H9 (cell line): ENCODE data around the gene CCL27. TPM values are rescaled to one million over a fixed set of nuclear protein-coding genes. Genes with fewer than 3 reads are reported as not detected.

Source experiments
- DNase-seq: peaks from one replicate; pipeline ENCODE4 v3.0.0-alpha.2; 2017
- H2AFZ ChIP-seq: one replicate; pipeline ENCODE4 v1.6.1; 2013; ENCODE audit warnings: mild to moderate bottlenecking, low read length, control low read depth, moderate library complexity
- H2AK5ac ChIP-seq: 2 replicates; pipeline ENCODE4 v1.6.1; 2013; ENCODE audit warnings: low read length, control low read depth, mixed read lengths; ENCODE audit not compliant: insufficient read length
- H2BK120ac ChIP-seq: one replicate; pipeline ENCODE4 v1.6.1; 2013; ENCODE audit warnings: low read depth, mild to moderate bottlenecking, low read length, control low read depth, inconsistent platforms; ENCODE audit not compliant: poor library complexity, severe bottlenecking
- H2BK12ac ChIP-seq: 2 replicates; pipeline ENCODE4 v1.6.1; 2013; ENCODE audit warnings: low read length, control low read depth, mixed read lengths, low read depth; ENCODE audit not compliant: insufficient read length
- H2BK15ac ChIP-seq: 2 replicates; pipeline ENCODE4 v1.6.1; 2013; ENCODE audit warnings: low read depth, low read length, control low read depth
- H2BK20ac ChIP-seq: one replicate; pipeline ENCODE4 v1.6.1; 2013; ENCODE audit warnings: low read depth, mild to moderate bottlenecking, low read length, control low read depth, inconsistent platforms; ENCODE audit not compliant: poor library complexity, severe bottlenecking
- H2BK5ac ChIP-seq: 2 replicates; pipeline ENCODE4 v1.6.1; 2013; ENCODE audit warnings: low read length, control low read depth, mixed read lengths; ENCODE audit not compliant: insufficient read length
- H3K14ac ChIP-seq: 2 replicates; pipeline ENCODE4 v1.6.1; 2013; ENCODE audit warnings: low read length, control low read depth; ENCODE audit not compliant: insufficient read depth
- H3K18ac ChIP-seq: 2 replicates; pipeline ENCODE4 v1.6.1; 2013; ENCODE audit warnings: low read depth, mild to moderate bottlenecking, mixed read lengths, low read length, control low read depth; ENCODE audit not compliant: insufficient read length
- H3K23ac ChIP-seq: 2 replicates; pipeline ENCODE4 v1.6.1; 2013; ENCODE audit warnings: low read length, control low read depth, mixed read lengths, low read depth; ENCODE audit not compliant: insufficient read length
- H3K23me2 ChIP-seq: 2 replicates; pipeline ENCODE4 v1.6.1; 2013; ENCODE audit warnings: low read depth, mild to moderate bottlenecking, mixed read lengths, low read length, control low read depth; ENCODE audit not compliant: insufficient read length, poor library complexity, severe bottlenecking
- H3K27ac ChIP-seq: 2 replicates; pipeline ENCODE4 v1.5.1; 2013; ENCODE audit warnings: low read length, control low read depth, mixed read lengths, low read depth; ENCODE audit not compliant: insufficient read length
- H3K27me3 ChIP-seq: 2 replicates; pipeline ENCODE4 v1.6.1; 2013; ENCODE audit warnings: low read length, control low read depth, inconsistent platforms; ENCODE audit not compliant: insufficient read depth
- H3K4ac ChIP-seq: 2 replicates; pipeline ENCODE4 v1.6.1; 2013; ENCODE audit warnings: low read depth, mild to moderate bottlenecking, control low read depth, inconsistent platforms, low read length, moderate library complexity
- H3K4me1 ChIP-seq: 2 replicates; pipeline ENCODE4 v1.6.1; 2013; ENCODE audit warnings: low read length, control low read depth, inconsistent platforms; ENCODE audit not compliant: insufficient read depth
- H3K4me2 ChIP-seq: 2 replicates; pipeline ENCODE4 v1.6.1; 2013; ENCODE audit warnings: low read length, control low read depth, mixed read lengths; ENCODE audit not compliant: insufficient read length, insufficient read depth
- H3K56ac ChIP-seq: 2 replicates; pipeline ENCODE4 v1.6.1; 2013; ENCODE audit warnings: low read depth, mild to moderate bottlenecking, mixed read lengths, low read length, control low read depth; ENCODE audit not compliant: insufficient read length
- H3K79me1 ChIP-seq: 2 replicates; pipeline ENCODE4 v1.6.1; 2013; ENCODE audit warnings: low read depth, mild to moderate bottlenecking, moderate library complexity, low read length, control low read depth, inconsistent platforms; ENCODE audit not compliant: insufficient read depth, poor library complexity, severe bottlenecking
- H3K79me2 ChIP-seq: 2 replicates; pipeline ENCODE4 v1.6.1; 2013; ENCODE audit warnings: low read length, control low read depth, inconsistent platforms; ENCODE audit not compliant: insufficient read depth
- H3K9ac ChIP-seq: 2 replicates; pipeline ENCODE4 v1.6.1; 2013; ENCODE audit warnings: low read length, control low read depth, mixed read lengths; ENCODE audit not compliant: insufficient read length; ENCODE audit errors: extremely low read depth
- H3K9me3 ChIP-seq: one replicate; pipeline ENCODE4 v1.6.1; 2013; ENCODE audit warnings: low read depth, low read length, inconsistent platforms; ENCODE audit not compliant: control insufficient read depth
- H3T11ph ChIP-seq: one replicate; pipeline ENCODE4 v1.6.1; 2013; ENCODE audit warnings: mild to moderate bottlenecking, low read length, control low read depth, inconsistent platforms
- H4K20me1 ChIP-seq: one replicate; pipeline ENCODE4 v1.6.1; 2013; ENCODE audit not compliant: control insufficient read depth, insufficient read length, insufficient read depth
- H4K5ac ChIP-seq: 2 replicates; pipeline ENCODE4 v1.6.1; 2013; ENCODE audit warnings: low read depth, mild to moderate bottlenecking, mixed read lengths, low read length, control low read depth; ENCODE audit not compliant: insufficient read length
- H4K8ac ChIP-seq: replicated peaks from 2 replicates; pipeline ENCODE4 v1.6.1; 2013; ENCODE audit warnings: low read length, control low read depth, mixed read lengths, low read depth; ENCODE audit not compliant: insufficient read length
- H4K91ac ChIP-seq: 2 replicates; pipeline ENCODE4 v1.6.1; 2013; ENCODE audit warnings: low read depth, mild to moderate bottlenecking, moderate library complexity, mixed read lengths, low read length, control low read depth; ENCODE audit not compliant: insufficient read length
- H3K27ac Mint-ChIP-seq, 3 experiments: 2 replicates in 2 of 3; 3 replicates in 1 of 3; pipeline ENCODE4 v1.8.0; 2020 to 2021; ENCODE audit warnings: mixed read lengths in 3 of 3, mild to moderate bottlenecking in 1 of 3, moderate library complexity in 1 of 3
- H3K27me3 Mint-ChIP-seq: 2 replicates; pipeline ENCODE4 v1.8.0; 2021; ENCODE audit warnings: low read depth, mild to moderate bottlenecking, moderate library complexity, mixed read lengths
- H3K36me3 Mint-ChIP-seq, 3 experiments: 2 replicates in 2 of 3; 3 replicates in 1 of 3; pipeline ENCODE4 v1.8.0; 2020 to 2021; ENCODE audit warnings: low read depth in 3 of 3, mixed read lengths in 3 of 3; ENCODE audit not compliant: insufficient read depth in 1 of 3
- H3K4me1 Mint-ChIP-seq, 2 experiments: 2 replicates each; pipeline ENCODE4 v1.8.0; 2020; ENCODE audit warnings: mixed read lengths in 2 of 2
- H3K4me3 Mint-ChIP-seq, 2 experiments: 2 replicates in 1 of 2; 3 replicates in 1 of 2; pipeline ENCODE4 v1.8.0; 2020 to 2021; ENCODE audit warnings: mild to moderate bottlenecking in 2 of 2, mixed read lengths in 2 of 2, moderate library complexity in 1 of 2
- H3K9me3 Mint-ChIP-seq, 2 experiments: 2 replicates in 1 of 2; 3 replicates in 1 of 2; pipeline ENCODE4 v1.8.0; 2020; ENCODE audit warnings: mild to moderate bottlenecking in 2 of 2, mixed read lengths in 2 of 2, moderate library complexity in 1 of 2
- WGBS: extraction: QIAGEN DNeasy Blood & Tissue Kit; methylation state at CpG from one replicate; pipeline ENCODE4 v1.1.7; 2013; ENCODE audit warnings: missing lambda C conversion rate, low lambda C conversion rate, mixed read lengths; ENCODE audit not compliant: insufficient read length; ENCODE audit errors: extremely low coverage; 5-methylcytosine and 5-hydroxymethylcytosine counted together
- total RNA-seq: library from RNA; stranded (reverse); gene quantifications from 2 replicates; pipeline ENCODE4 v1.2.1, GENCODE V29; 2021
- TF ChIP-seq, protein P1 (sequence below): fragments of 200-600 bp; sonication (generic); conservative IDR thresholded peaks from 3 replicates; pipeline ENCODE4 v1.8.0; 2021; ENCODE audit warnings: antibody characterized with exemption, mild to moderate bottlenecking

Gene CCL27
- total RNA-seq, 1 experiment from 2014 or later = 0.28 TPM

DNA sequence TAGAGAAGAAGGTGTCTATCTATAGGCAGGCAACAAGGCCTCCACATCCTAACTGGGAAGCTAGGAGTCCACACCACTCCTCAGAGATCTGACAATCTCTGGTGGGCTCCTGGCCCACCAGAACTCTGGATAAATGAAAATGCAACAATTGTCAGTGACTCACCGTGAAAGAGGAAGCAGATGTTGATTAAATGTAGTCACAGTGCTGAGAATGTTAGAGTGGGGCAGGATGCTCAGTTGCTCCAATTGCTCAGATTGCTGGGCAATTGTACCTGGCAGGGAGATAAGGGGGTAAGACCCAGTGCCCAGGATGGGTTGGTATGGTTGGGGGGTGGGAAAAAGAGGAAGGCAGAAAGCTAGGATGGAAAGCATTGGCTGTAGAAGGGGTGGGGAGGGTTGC is 24.3 kb upstream of the CCL27 start:
- Histone ChIP-seq H3K79me1 (no peaks in the 10 kb centered on the region), H4K8ac (no peak overlapping the region), H4K5ac (no peak overlapping the region), H3K4me2 (no peak overlapping the region), H3K79me2 (no peaks in the 10 kb centered on the region), H2BK5ac (no peak overlapping the region), H2BK12ac (no peak overlapping the region), H4K91ac (no peak overlapping the region), H2AFZ (no peak overlapping the region), H3K9me3 (no peaks in the 10 kb centered on the region), H3K14ac (no peak overlapping the region), H3K4ac (no peak overlapping the region), H3K9ac (no peak overlapping the region), H3K23me2 (no peaks in the 10 kb centered on the region), H3K27me3 (no peaks in the 10 kb centered on the region), H3K56ac (no peak overlapping the region), H4K20me1 (no peaks in the 10 kb centered on the region), H2BK120ac (no peak overlapping the region), H2BK15ac (no peak overlapping the region), H3K27ac (no peak overlapping the region), H3K18ac (no peak overlapping the region), H3K23ac (no peak overlapping the region), H2AK5ac (no peak overlapping the region), H3K4me1 (peaks cover 8% of the 10 kb centered on the region; the same call in 1 of the 2 replicates), H2BK20ac (no peak overlapping the region), H3T11ph (no peak overlapping the region)
- Mint-ChIP-seq H3K36me3 (no peaks in the 10 kb centered on the region), H3K9me3 (no peaks in the 10 kb centered on the region), H3K27me3 (no peaks in the 10 kb centered on the region; the same call in none of the 2 replicates), H3K4me1 (peaks cover 13 to 17% of the 10 kb centered on the region in 2 experiments), H3K27ac (no peak overlapping the region), H3K4me3 (no peak overlapping the region)
- no CpG with 5 or more reads among the region's 1 CpG for WGBS
- DNase-seq = no peak
- TF ChIP-seq, protein P1, sequence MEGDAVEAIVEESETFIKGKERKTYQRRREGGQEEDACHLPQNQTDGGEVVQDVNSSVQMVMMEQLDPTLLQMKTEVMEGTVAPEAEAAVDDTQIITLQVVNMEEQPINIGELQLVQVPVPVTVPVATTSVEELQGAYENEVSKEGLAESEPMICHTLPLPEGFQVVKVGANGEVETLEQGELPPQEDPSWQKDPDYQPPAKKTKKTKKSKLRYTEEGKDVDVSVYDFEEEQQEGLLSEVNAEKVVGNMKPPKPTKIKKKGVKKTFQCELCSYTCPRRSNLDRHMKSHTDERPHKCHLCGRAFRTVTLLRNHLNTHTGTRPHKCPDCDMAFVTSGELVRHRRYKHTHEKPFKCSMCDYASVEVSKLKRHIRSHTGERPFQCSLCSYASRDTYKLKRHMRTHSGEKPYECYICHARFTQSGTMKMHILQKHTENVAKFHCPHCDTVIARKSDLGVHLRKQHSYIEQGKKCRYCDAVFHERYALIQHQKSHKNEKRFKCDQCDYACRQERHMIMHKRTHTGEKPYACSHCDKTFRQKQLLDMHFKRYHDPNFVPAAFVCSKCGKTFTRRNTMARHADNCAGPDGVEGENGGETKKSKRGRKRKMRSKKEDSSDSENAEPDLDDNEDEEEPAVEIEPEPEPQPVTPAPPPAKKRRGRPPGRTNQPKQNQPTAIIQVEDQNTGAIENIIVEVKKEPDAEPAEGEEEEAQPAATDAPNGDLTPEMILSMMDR = no peak
